HG03196 (cell line): ENCODE data around the gene FGD3.
"Not testable (repeated sequence)": the region's sequence is repeated elsewhere in the genome, so short reads cannot be mapped to it uniquely, and the experiment has no call there.

ENCODE experiments used
- ATAC-seq: cut with Tn5 transposase; IDR thresholded peaks from one replicate; pipeline ENCODE4 v1.9.1; 2021; ENCODE audit not compliant: unreplicated experiment

The FGD3 gene

GRCh38 chr9:92976431-92976830, 29.1 kb downstream of the FGD3 start:
- ATAC-seq: no peak

GRCh38 chr9:92977279-92977678, 30.0 kb downstream of the FGD3 start:
- no peak for ATAC-seq

- ATAC-seq: no peak
Observed at GRCh38 chr9:92978345-92978875, 31.1 kb downstream of the FGD3 start.

GRCh38 chr9:92979283-92980056, 32.1 kb downstream of the FGD3 start:
- no peak for ATAC-seq

- no peak for ATAC-seq
Observed at GRCh38 chr9:92980085-92980745, 32.9 kb downstream of the FGD3 start.

- ATAC-seq: no peak
Observed at GRCh38 chr9:92982130-92982529, 34.8 kb downstream of the FGD3 start.

GRCh38 chr9:92983984-92984589, 36.8 kb downstream of the FGD3 start:
- no peak for ATAC-seq

GRCh38 chr9:92984976-92985375, 37.7 kb downstream of the FGD3 start:
- ATAC-seq: no peak

GRCh38 chr9:92986176-92987119, 39.1 kb downstream of the FGD3 start:
- ATAC-seq: no peak

GRCh38 chr9:92988215-92988768, 41.0 kb downstream of the FGD3 start:
- no peak for ATAC-seq

- no peak for ATAC-seq
Observed at GRCh38 chr9:92989561-92989960, 42.2 kb downstream of the FGD3 start.

GRCh38 chr9:92990461-92990860, 43.1 kb downstream of the FGD3 start:
- ATAC-seq: no peak

- ATAC-seq: no peak
Observed at GRCh38 chr9:92992549-92992948, 45.2 kb downstream of the FGD3 start.

- not testable (repeated sequence) for ATAC-seq
Observed at GRCh38 chr9:92998871-92999270, 51.5 kb downstream of the FGD3 start.

- ATAC-seq: no peak
Observed at GRCh38 chr9:93001031-93001430, 53.7 kb downstream of the FGD3 start.

GRCh38 chr9:93002700-93003099, 55.4 kb downstream of the FGD3 start:
- no peak for ATAC-seq

- ATAC-seq: no peak
Observed at GRCh38 chr9:93003552-93004407, 56.5 kb downstream of the FGD3 start.

- ATAC-seq: no peak
Observed at GRCh38 chr9:93004561-93004960, 57.2 kb downstream of the FGD3 start.

- no peak for ATAC-seq
Observed at GRCh38 chr9:93005876-93006275, 58.6 kb downstream of the FGD3 start.
